Stimulated activated memory B cell treated with anti-CD40 and anti-IgM and Interleukin-4, amounts not matched to agents 10 μg/mL and 1 μg/mL and 100 μg/mL, for 72 hours (primary cell): ENCODE results near the gene CBX4.
A peak's percentile ranks its signal among the peaks of the same experiment; 100 is the strongest.

ENCODE experiments used
- ATAC-seq: fragments of 150-1000 bp; cut with Tn5 transposase; 2 replicates; pipeline ENCODE4 v1.10.0; 2021
- H3K27ac Mint-ChIP-seq: one replicate; pipeline ENCODE4 v1.8.0; 2022; ENCODE audit warnings: mild to moderate bottlenecking, mixed read lengths
- H3K27me3 Mint-ChIP-seq: one replicate; pipeline ENCODE4 v1.8.0; 2022; ENCODE audit warnings: mixed read lengths
- H3K36me3 Mint-ChIP-seq: one replicate; pipeline ENCODE4 v1.8.0; 2022; ENCODE audit warnings: mixed read lengths
- H3K4me1 Mint-ChIP-seq: one replicate; pipeline ENCODE4 v1.8.0; 2022; ENCODE audit warnings: mixed read lengths
- H3K4me3 Mint-ChIP-seq: one replicate; pipeline ENCODE4 v1.8.0; 2022; ENCODE audit warnings: mild to moderate bottlenecking, moderate library complexity, mixed read lengths
- H3K9me3 Mint-ChIP-seq: one replicate; pipeline ENCODE4 v1.8.0; 2022; ENCODE audit warnings: mixed read lengths

CBX4 gene

GRCh38 chr17:79814974-79815835 lies 24.0 kb downstream of the CBX4 start:
- Mint-ChIP-seq H3K27ac (peak overlapping the region; percentile 38), H3K4me3 (no peak overlapping the region), H3K9me3 (no peaks in the 10 kb centered on the region), H3K27me3 (peaks cover 74% of the 10 kb centered on the region), H3K4me1 (peaks cover 25% of the 10 kb centered on the region), H3K36me3 (no peaks in the 10 kb centered on the region)
- ATAC-seq, result no peak

GRCh38 chr17:79814127-79814973 lies 24.9 kb downstream of the CBX4 start:
- peak overlapping the region; percentile 24 for H3K4me3 Mint-ChIP-seq
- H3K27ac Mint-ChIP-seq, result peak overlapping the region; percentile 38
- no peaks in the 10 kb centered on the region for H3K9me3 Mint-ChIP-seq
- peaks cover 25% of the 10 kb centered on the region for H3K4me1 Mint-ChIP-seq
- H3K27me3 Mint-ChIP-seq, result peaks cover 74% of the 10 kb centered on the region
- H3K36me3 Mint-ChIP-seq, result no peaks in the 10 kb centered on the region
- no peak for ATAC-seq

GRCh38 chr17:79813297-79814126 lies 25.7 kb downstream of the CBX4 start:
- peaks cover 32% of the 10 kb centered on the region for H3K4me1 Mint-ChIP-seq
- H3K4me3 Mint-ChIP-seq, result peak overlapping the region; percentile 63
- H3K36me3 Mint-ChIP-seq, result no peaks in the 10 kb centered on the region
- ATAC-seq, result peak; percentile 42
- H3K27ac Mint-ChIP-seq, result peak overlapping the region; percentile 38
- peaks cover 74% of the 10 kb centered on the region for H3K27me3 Mint-ChIP-seq
- H3K9me3 Mint-ChIP-seq, result no peaks in the 10 kb centered on the region

- ATAC-seq, result no peak
- Mint-ChIP-seq H3K4me1 (peaks cover 34% of the 10 kb centered on the region), H3K27me3 (peaks cover 80% of the 10 kb centered on the region), H3K36me3 (no peaks in the 10 kb centered on the region), H3K27ac (peak overlapping the region; percentile 57), H3K4me3 (peak overlapping the region; percentile 56), H3K9me3 (no peaks in the 10 kb centered on the region)
Measured at GRCh38 chr17:79812353-79813258, 26.6 kb downstream of the CBX4 start.

- Mint-ChIP-seq H3K4me3 (peak overlapping the region; percentile 56), H3K27me3 (peaks cover 80% of the 10 kb centered on the region), H3K27ac (peak overlapping the region; percentile 57)
Measured at GRCh38 chr17:79811868-79812352, 27.3 kb downstream of the CBX4 start.

GRCh38 chr17:79811011-79811867 lies 28.0 kb downstream of the CBX4 start:
- Mint-ChIP-seq H3K27me3 (peaks cover 80% of the 10 kb centered on the region), H3K4me3 (no peak overlapping the region), H3K9me3 (no peaks in the 10 kb centered on the region), H3K36me3 (no peaks in the 10 kb centered on the region), H3K27ac (no peak overlapping the region), H3K4me1 (peaks cover 34% of the 10 kb centered on the region)
- no peak for ATAC-seq

More at GRCh38 chr17:79811868-79812352, 27.3 kb downstream of the CBX4 start:
- Mint-ChIP-seq H3K9me3 (no peaks in the 10 kb centered on the region), H3K36me3 (no peaks in the 10 kb centered on the region), H3K4me1 (peaks cover 34% of the 10 kb centered on the region)
- ATAC-seq, result no peak

GRCh38 chr17:79810130-79811010 lies 28.9 kb downstream of the CBX4 start:
- no peak overlapping the region for H3K4me3 Mint-ChIP-seq
- H3K4me1 Mint-ChIP-seq, result peaks cover 39% of the 10 kb centered on the region
- no peaks in the 10 kb centered on the region for H3K36me3 Mint-ChIP-seq
- no peaks in the 10 kb centered on the region for H3K9me3 Mint-ChIP-seq
- peaks cover 83% of the 10 kb centered on the region for H3K27me3 Mint-ChIP-seq
- ATAC-seq, result peak; percentile 56
- H3K27ac Mint-ChIP-seq, result no peak overlapping the region

GRCh38 chr17:79809530-79810129 lies 29.6 kb downstream of the CBX4 start:
- Mint-ChIP-seq H3K27ac (no peak overlapping the region), H3K36me3 (no peaks in the 10 kb centered on the region), H3K4me3 (no peak overlapping the region), H3K9me3 (no peaks in the 10 kb centered on the region), H3K4me1 (peaks cover 45% of the 10 kb centered on the region), H3K27me3 (peaks cover 88% of the 10 kb centered on the region)
- ATAC-seq, result no peak

GRCh38 chr17:79808763-79809529 lies 30.3 kb downstream of the CBX4 start:
- Mint-ChIP-seq H3K4me1 (peaks cover 44% of the 10 kb centered on the region), H3K27me3 (peaks cover 88% of the 10 kb centered on the region), H3K27ac (no peak overlapping the region), H3K36me3 (no peaks in the 10 kb centered on the region), H3K9me3 (no peaks in the 10 kb centered on the region), H3K4me3 (peak overlapping the region; percentile 34)
- no peak for ATAC-seq

- Mint-ChIP-seq H3K4me3 (peak overlapping the region; percentile 34), H3K36me3 (no peaks in the 10 kb centered on the region), H3K9me3 (no peaks in the 10 kb centered on the region), H3K4me1 (peaks cover 40% of the 10 kb centered on the region), H3K27me3 (peaks cover 86% of the 10 kb centered on the region), H3K27ac (no peak overlapping the region)
- ATAC-seq, result no peak
Measured at GRCh38 chr17:79806863-79807720, 32.1 kb downstream of the CBX4 start.

- H3K9me3 Mint-ChIP-seq, result no peaks in the 10 kb centered on the region
- no peak for ATAC-seq
- peaks cover 86% of the 10 kb centered on the region for H3K27me3 Mint-ChIP-seq
- no peaks in the 10 kb centered on the region for H3K36me3 Mint-ChIP-seq
- H3K4me3 Mint-ChIP-seq, result peak overlapping the region; percentile 34
- peaks cover 34% of the 10 kb centered on the region for H3K4me1 Mint-ChIP-seq
- no peak overlapping the region for H3K27ac Mint-ChIP-seq
Measured at GRCh38 chr17:79806446-79806760, 32.8 kb downstream of the CBX4 start.
